Measurements from ENCODE around the gene PLCH1.
A peak's percentile ranks its signal among the peaks of the same experiment; 100 is the strongest.

Gene PLCH1

GRCh38 chr3:155748611-155749365, 3.9 kb upstream of the PLCH1 start:
- Histone ChIP-seq H3K4me3 (ENCODE audit: insufficient read depth in 1 of 2, low read depth in 1 of 2, low read length in 2 of 2) (no peak overlapping the region), H3K4me2 (ENCODE audit: low read length, poor library complexity, severe bottlenecking) (no peak overlapping the region), H3K36me3 (ENCODE audit: control insufficient read depth in 1 of 2, insufficient read depth in 2 of 2, low read depth in 1 of 2, low read length in 2 of 2) (no peaks in the 10 kb centered on the region), H3K27me3 (ENCODE audit: control insufficient read depth in 1 of 2, insufficient read depth in 1 of 2, low read length in 2 of 2) (peaks cover 0 to 6% of the 10 kb centered on the region in 2 experiments), H4K8ac (ENCODE audit: low read length) (no peak overlapping the region), H3K9me3 (ENCODE audit: control insufficient read depth, low read length) (no peaks in the 10 kb centered on the region), H3K4ac (ENCODE audit: low read depth in 1 of 2, low read length in 2 of 2) (no peak overlapping the region), H3K4me1 (ENCODE audit: control insufficient read depth, insufficient read depth, low read depth, low read length) (peaks cover 4% of the 10 kb centered on the region), H2AFZ (ENCODE audit: low read depth, low read length) (no peak overlapping the region), H3K14ac (ENCODE audit: low read length in 2 of 2) (no peak overlapping the region), H2BK120ac (ENCODE audit: low read depth, low read length) (no peak overlapping the region), H2AK5ac (ENCODE audit: low read length, severe bottlenecking) (peak overlapping the region; percentile 42), H2BK5ac (ENCODE audit: low read depth, low read length, poor library complexity, severe bottlenecking) (no peak overlapping the region), H2BK12ac (ENCODE audit: low read length in 2 of 2) (no peak overlapping the region), H3K18ac (ENCODE audit: low read depth in 1 of 2, low read length in 2 of 2) (peak overlapping the region in 1 of 2 experiments; percentile 30), H3K79me1 (replicated peaks; ENCODE audit: low read length, poor library complexity, severe bottlenecking) (no peaks in the 10 kb centered on the region), H3K9ac (ENCODE audit: low read length) (peak overlapping the region; percentile 42), H4K91ac (ENCODE audit: low read length) (no peak overlapping the region), H3K27ac (ENCODE audit: low read length, poor library complexity, severe bottlenecking) (no peak overlapping the region), H2BK15ac (ENCODE audit: low read depth, poor library complexity, severe bottlenecking) (no peak overlapping the region), H3K23ac (ENCODE audit: low read length in 2 of 2) (no peak overlapping the region)
- DNase-seq = no peak
- 73% methylated on average over 7 of the region's 8 CpGs for WGBS

GRCh38 chr3:155747946-155748290, 3.0 kb upstream of the PLCH1 start:
- Histone ChIP-seq H2AK5ac (ENCODE audit: low read length, severe bottlenecking) (no peak overlapping the region), H2BK15ac (ENCODE audit: low read depth, poor library complexity, severe bottlenecking) (no peak overlapping the region), H2BK120ac (ENCODE audit: low read depth, low read length) (no peak overlapping the region), H3K27ac (ENCODE audit: low read length, poor library complexity, severe bottlenecking) (no peak overlapping the region), H3K23ac (ENCODE audit: low read length in 2 of 2) (no peak overlapping the region), H3K9ac (ENCODE audit: low read length) (no peak overlapping the region), H3K27me3 (ENCODE audit: control insufficient read depth in 1 of 2, insufficient read depth in 1 of 2, low read length in 2 of 2) (peaks cover 0 to 8% of the 10 kb centered on the region in 2 experiments), H3K14ac (ENCODE audit: low read length in 2 of 2) (no peak overlapping the region), H3K4ac (ENCODE audit: low read depth in 1 of 2, low read length in 2 of 2) (no peak overlapping the region), H2BK12ac (ENCODE audit: low read length in 2 of 2) (no peak overlapping the region), H3K9me3 (ENCODE audit: control insufficient read depth, low read length) (no peaks in the 10 kb centered on the region), H2BK5ac (ENCODE audit: low read depth, low read length, poor library complexity, severe bottlenecking) (no peak overlapping the region), H3K79me1 (replicated peaks; ENCODE audit: low read length, poor library complexity, severe bottlenecking) (no peaks in the 10 kb centered on the region), H3K36me3 (ENCODE audit: control insufficient read depth in 1 of 2, insufficient read depth in 2 of 2, low read depth in 1 of 2, low read length in 2 of 2) (no peaks in the 10 kb centered on the region), H3K4me2 (ENCODE audit: low read length, poor library complexity, severe bottlenecking) (no peak overlapping the region), H3K18ac (ENCODE audit: low read depth in 1 of 2, low read length in 2 of 2) (no peak overlapping the region), H3K4me3 (ENCODE audit: insufficient read depth in 1 of 2, low read depth in 1 of 2, low read length in 2 of 2) (no peak overlapping the region), H4K91ac (ENCODE audit: low read length) (no peak overlapping the region), H3K4me1 (ENCODE audit: control insufficient read depth, insufficient read depth, low read depth, low read length) (peaks cover 4% of the 10 kb centered on the region), H2AFZ (ENCODE audit: low read depth, low read length) (no peak overlapping the region), H4K8ac (ENCODE audit: low read length) (no peak overlapping the region)
- no peak for DNase-seq
- WGBS = 88% methylated on average over 3 of the region's 3 CpGs

DNA sequence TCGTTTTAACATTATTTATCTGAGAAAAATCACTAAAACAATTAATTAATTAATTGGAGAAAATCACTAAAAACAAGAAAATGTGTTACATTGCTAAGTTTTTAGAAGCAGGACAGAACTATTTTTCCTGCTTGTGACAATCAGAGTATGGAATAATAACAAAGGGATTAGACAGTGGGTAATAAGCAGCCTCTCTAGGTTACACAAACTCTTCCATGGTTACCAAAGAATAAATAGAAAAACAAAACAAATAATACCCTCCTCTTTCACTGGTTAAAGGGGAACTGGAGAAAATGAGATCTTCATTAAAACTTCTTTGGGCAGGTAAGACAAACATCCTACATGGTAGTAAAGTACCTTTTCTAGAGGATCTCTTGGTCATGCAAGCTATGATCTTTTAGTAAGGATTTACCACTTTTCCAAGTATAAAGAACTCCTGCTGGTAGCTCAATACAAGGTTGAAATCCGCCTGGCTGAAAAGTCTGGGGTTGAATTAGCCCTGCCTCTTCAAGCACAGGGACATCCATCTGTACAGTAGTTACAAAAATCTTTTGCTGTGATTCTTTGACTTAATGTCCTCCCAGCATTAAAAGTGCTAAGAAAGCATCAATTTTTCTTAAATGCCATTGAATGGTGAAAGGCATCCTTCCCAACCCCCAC, 2.5 kb upstream of the PLCH1 start:
- Histone ChIP-seq H2BK5ac (ENCODE audit: low read depth, low read length, poor library complexity, severe bottlenecking) (no peak overlapping the region), H3K27me3 (ENCODE audit: control insufficient read depth in 1 of 2, insufficient read depth in 1 of 2, low read length in 2 of 2) (peaks cover 0 to 13% of the 10 kb centered on the region in 2 experiments), H3K14ac (ENCODE audit: low read length in 2 of 2) (no peak overlapping the region), H3K4ac (ENCODE audit: low read depth in 1 of 2, low read length in 2 of 2) (no peak overlapping the region), H3K9me3 (ENCODE audit: control insufficient read depth, low read length) (no peaks in the 10 kb centered on the region), H3K9ac (ENCODE audit: low read length) (no peak overlapping the region), H3K18ac (ENCODE audit: low read depth in 1 of 2, low read length in 2 of 2) (no peak overlapping the region), H3K4me2 (ENCODE audit: low read length, poor library complexity, severe bottlenecking) (no peak overlapping the region), H4K8ac (ENCODE audit: low read length) (no peak overlapping the region), H3K36me3 (ENCODE audit: control insufficient read depth in 1 of 2, insufficient read depth in 2 of 2, low read depth in 1 of 2, low read length in 2 of 2) (no peaks in the 10 kb centered on the region), H2AFZ (ENCODE audit: low read depth, low read length) (no peak overlapping the region), H3K4me1 (ENCODE audit: control insufficient read depth, insufficient read depth, low read depth, low read length) (peaks cover 4% of the 10 kb centered on the region), H2BK12ac (ENCODE audit: low read length in 2 of 2) (no peak overlapping the region), H2AK5ac (ENCODE audit: low read length, severe bottlenecking) (no peak overlapping the region), H2BK120ac (ENCODE audit: low read depth, low read length) (no peak overlapping the region), H3K23ac (ENCODE audit: low read length in 2 of 2) (no peak overlapping the region), H2BK15ac (ENCODE audit: low read depth, poor library complexity, severe bottlenecking) (no peak overlapping the region), H3K79me1 (replicated peaks; ENCODE audit: low read length, poor library complexity, severe bottlenecking) (no peaks in the 10 kb centered on the region), H4K91ac (ENCODE audit: low read length) (no peak overlapping the region), H3K27ac (ENCODE audit: low read length, poor library complexity, severe bottlenecking) (no peak overlapping the region), H3K4me3 (ENCODE audit: insufficient read depth in 1 of 2, low read depth in 1 of 2, low read length in 2 of 2) (no peak overlapping the region)
- DNase-seq = peak; percentile 58
- 62% methylated on average over 1 of the region's 2 CpGs for WGBS

DNA sequence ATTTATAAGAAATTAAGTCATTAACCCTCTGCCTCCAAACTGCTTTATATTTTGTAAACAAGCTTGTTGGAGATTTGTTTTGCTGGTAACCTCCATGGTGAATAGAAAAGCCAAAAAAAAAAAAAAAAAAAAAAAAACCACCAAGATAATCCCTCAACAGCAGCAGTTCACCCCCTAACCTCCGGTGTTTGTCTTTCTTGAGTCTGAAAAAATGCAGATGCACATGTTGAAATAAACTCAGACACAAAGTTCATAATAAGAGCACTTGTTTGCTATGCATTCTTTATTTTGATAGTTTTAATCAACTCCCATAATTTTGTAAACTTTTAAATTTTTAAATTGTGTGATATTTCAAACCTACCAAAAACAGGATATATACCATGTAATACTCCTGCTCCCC, 1.8 kb upstream of the PLCH1 start:
- peaks cover 4% of the 10 kb centered on the region for H3K4me1 ChIP-seq (ENCODE audit: control insufficient read depth, insufficient read depth, low read depth, low read length)
- H3K18ac ChIP-seq (ENCODE audit: low read depth in 1 of 2, low read length in 2 of 2) = no peak overlapping the region
- no peak overlapping the region for H4K91ac ChIP-seq (ENCODE audit: low read length)
- no peak for DNase-seq
- H3K9me3 ChIP-seq (ENCODE audit: control insufficient read depth, low read length) = no peaks in the 10 kb centered on the region
- H3K27ac ChIP-seq (ENCODE audit: low read length, poor library complexity, severe bottlenecking) = no peak overlapping the region
- H3K14ac ChIP-seq (ENCODE audit: low read length in 2 of 2) = no peak overlapping the region
- no peaks in the 10 kb centered on the region for H3K79me1 ChIP-seq (replicated peaks; ENCODE audit: low read length, poor library complexity, severe bottlenecking)
- no peak overlapping the region for H2AFZ ChIP-seq (ENCODE audit: low read depth, low read length)
- H4K8ac ChIP-seq (ENCODE audit: low read length) = no peak overlapping the region
- peaks cover 0 to 20% of the 10 kb centered on the region in 2 experiments for H3K27me3 ChIP-seq (ENCODE audit: control insufficient read depth in 1 of 2, insufficient read depth in 1 of 2, low read length in 2 of 2)
- no peak overlapping the region for H2BK12ac ChIP-seq (ENCODE audit: low read length in 2 of 2)
- H3K36me3 ChIP-seq (ENCODE audit: control insufficient read depth in 1 of 2, insufficient read depth in 2 of 2, low read depth in 1 of 2, low read length in 2 of 2) = no peaks in the 10 kb centered on the region
- no peak overlapping the region for H3K23ac ChIP-seq (ENCODE audit: low read length in 2 of 2)
- H2AK5ac ChIP-seq (ENCODE audit: low read length, severe bottlenecking) = no peak overlapping the region
- H2BK120ac ChIP-seq (ENCODE audit: low read depth, low read length) = no peak overlapping the region
- H3K9ac ChIP-seq (ENCODE audit: low read length) = no peak overlapping the region
- no peak overlapping the region for H3K4me2 ChIP-seq (ENCODE audit: low read length, poor library complexity, severe bottlenecking)
- no peak overlapping the region for H2BK5ac ChIP-seq (ENCODE audit: low read depth, low read length, poor library complexity, severe bottlenecking)
- H3K4me3 ChIP-seq (ENCODE audit: insufficient read depth in 1 of 2, low read depth in 1 of 2, low read length in 2 of 2) = no peak overlapping the region
- no peak overlapping the region for H3K4ac ChIP-seq (ENCODE audit: low read depth in 1 of 2, low read length in 2 of 2)
- no peak overlapping the region for H2BK15ac ChIP-seq (ENCODE audit: low read depth, poor library complexity, severe bottlenecking)
- WGBS = no CpG with 5 or more reads among the region's 1 CpG
